NCI-H128 (cell line): Measurements from ENCODE around the gene MYCBP2.
A peak's percentile ranks its signal among the peaks of the same experiment; 100 is the strongest.
"Not testable (repeated sequence)": the region's sequence is repeated elsewhere in the genome, so short reads cannot be mapped to it uniquely, and the experiment has no call there.

Experiments used
- DNase-seq: peaks from one replicate; lab custom pipeline; 2025; ENCODE audit not compliant: unreplicated experiment; lab: John Stamatoyannopoulos, UW

The MYCBP2 gene

GRCh38 chr13:77337159-77337558 is 10.3 kb upstream of the MYCBP2 start:
- DNase-seq: no peak

- no peak for DNase-seq
Observed at GRCh38 chr13:77335543-77335942, 8.6 kb upstream of the MYCBP2 start.

GRCh38 chr13:77333594-77333993 is 6.7 kb upstream of the MYCBP2 start:
- no peak for DNase-seq

GRCh38 chr13:77331421-77331820 is 4.5 kb upstream of the MYCBP2 start:
- no peak for DNase-seq

- DNase-seq: no peak
Observed at GRCh38 chr13:77329911-77330584, 3.2 kb upstream of the MYCBP2 start.

- peak; percentile 73 for DNase-seq
Observed at GRCh38 chr13:77329133-77329910, 2.4 kb upstream of the MYCBP2 start.

GRCh38 chr13:77328819-77329132 is 1.9 kb upstream of the MYCBP2 start:
- DNase-seq: no peak

- peak; percentile 3 for DNase-seq
Observed at GRCh38 chr13:77325371-77325980, 1.4 kb downstream of the MYCBP2 start.

GRCh38 chr13:77323858-77324257 is 3.0 kb downstream of the MYCBP2 start:
- no peak for DNase-seq

- no peak for DNase-seq
Observed at GRCh38 chr13:77319536-77319935, 7.4 kb downstream of the MYCBP2 start.

GRCh38 chr13:77318741-77319140 is 8.2 kb downstream of the MYCBP2 start:
- no peak for DNase-seq

- no peak for DNase-seq
Observed at GRCh38 chr13:77316430-77316829, 10.5 kb downstream of the MYCBP2 start.

- not testable (repeated sequence) for DNase-seq
Observed at GRCh38 chr13:77315509-77315908, 11.4 kb downstream of the MYCBP2 start.

- no peak for DNase-seq
Observed at GRCh38 chr13:77313923-77314322, 13.0 kb downstream of the MYCBP2 start.

GRCh38 chr13:77312311-77312710 is 14.6 kb downstream of the MYCBP2 start:
- DNase-seq: no peak

- DNase-seq: no peak
Observed at GRCh38 chr13:77310579-77311279, 16.2 kb downstream of the MYCBP2 start.

- DNase-seq: no peak
Observed at GRCh38 chr13:77310161-77310560, 16.7 kb downstream of the MYCBP2 start.

- DNase-seq: no peak
Observed at GRCh38 chr13:77309254-77309653, 17.6 kb downstream of the MYCBP2 start.

- no peak for DNase-seq
Observed at GRCh38 chr13:77306458-77306857, 20.4 kb downstream of the MYCBP2 start.

- no peak for DNase-seq
Observed at GRCh38 chr13:77305266-77305665, 21.6 kb downstream of the MYCBP2 start.

GRCh38 chr13:77300176-77301037 is 26.5 kb downstream of the MYCBP2 start:
- DNase-seq: no peak
